Measurements from ENCODE around the gene FEN1. TPM values are rescaled to one million over a fixed set of nuclear protein-coding genes. Genes with fewer than 3 reads are reported as not detected.
A peak's percentile ranks its signal among the peaks of the same experiment; 100 is the strongest.

Gene FEN1
- total and polyA plus RNA-seq, 2 donors from 2014 or later, result 8.5 to 8.8 TPM

- intact Hi-C loops (cut with DNase I), result no loop called here
- peak in 1 of 5 donors; percentile 52 for DNase-seq
Measured at GRCh38 chr11:61841636-61842527, 49.2 kb downstream of the FEN1 start.

GRCh38 chr11:61842528-61842820, 49.8 kb downstream of the FEN1 start:
- peaks cover 0 to 13% (median 9%) of the 10 kb centered on the region in 3 donors for H3K36me3 ChIP-seq (ENCODE audit: control insufficient read depth in 2 of 3, insufficient read depth in 3 of 3, low read length in 3 of 3)

More at GRCh38 chr11:61841636-61842527, 49.2 kb downstream of the FEN1 start:
- Histone ChIP-seq H3K9me3 (ENCODE audit: control insufficient read depth in 2 of 3, insufficient read depth in 1 of 3, low read length in 3 of 3) (no peaks in the 10 kb centered on the region), H3K9ac (ENCODE audit: low read length in 3 of 3) (no peak overlapping the region), H3K27ac (ENCODE audit: low read depth in 2 of 2, low read length in 2 of 2) (no peak overlapping the region), H3K4me3 (ENCODE audit: low read length in 3 of 3) (no peak overlapping the region), H3K27me3 (ENCODE audit: control insufficient read depth, insufficient read depth, low read length) (no peaks in the 10 kb centered on the region), H3K4me1 (ENCODE audit: control insufficient read depth in 2 of 3, insufficient read depth in 2 of 3, low read depth in 1 of 3, low read length in 3 of 3) (peaks cover 0 to 3% (median 0%) of the 10 kb centered on the region in 3 donors), H3K36me3 (ENCODE audit: control insufficient read depth in 2 of 3, insufficient read depth in 3 of 3, low read length in 3 of 3) (peaks cover 0 to 13% (median 6%) of the 10 kb centered on the region in 3 donors)
- FAIRE-seq, result no peak
- TF ChIP-seq CTCF (IDR thresholded peaks at IDR 0.05; ENCODE audit: borderline replicate concordance, extremely low read depth, insufficient read depth), result no peak

GRCh38 chr11:61844909-61845565, 52.3 kb downstream of the FEN1 start:
- H3K4me3 ChIP-seq (ENCODE audit: low read length in 3 of 3), result no peak overlapping the region
- H3K9me3 ChIP-seq (ENCODE audit: control insufficient read depth in 2 of 3, insufficient read depth in 1 of 3, low read length in 3 of 3), result no peaks in the 10 kb centered on the region
- peaks cover 0 to 3% (median 0%) of the 10 kb centered on the region in 3 donors for H3K4me1 ChIP-seq (ENCODE audit: control insufficient read depth in 2 of 3, insufficient read depth in 2 of 3, low read depth in 1 of 3, low read length in 3 of 3)
- FAIRE-seq, result no peak
- DNase-seq, result no peak
- intact Hi-C loops (cut with DNase I), result no loop called here
- peaks cover 2 to 13% (median 10%) of the 10 kb centered on the region in 3 donors for H3K36me3 ChIP-seq (ENCODE audit: control insufficient read depth in 2 of 3, insufficient read depth in 3 of 3, low read length in 3 of 3)
- no peak overlapping the region for H3K9ac ChIP-seq (ENCODE audit: low read length in 3 of 3)
- no peak for TF ChIP-seq CTCF (IDR thresholded peaks at IDR 0.05; ENCODE audit: borderline replicate concordance, extremely low read depth, insufficient read depth)
- no peaks in the 10 kb centered on the region for H3K27me3 ChIP-seq (ENCODE audit: control insufficient read depth, insufficient read depth, low read length)
- no peak overlapping the region for H3K27ac ChIP-seq (ENCODE audit: low read depth in 2 of 2, low read length in 2 of 2)

More at GRCh38 chr11:61842528-61842820, 49.8 kb downstream of the FEN1 start:
- no peak overlapping the region for H3K27ac ChIP-seq (ENCODE audit: low read depth in 2 of 2, low read length in 2 of 2)
- H3K4me3 ChIP-seq (ENCODE audit: low read length in 3 of 3), result no peak overlapping the region
- peaks cover 0 to 3% (median 0%) of the 10 kb centered on the region in 3 donors for H3K4me1 ChIP-seq (ENCODE audit: control insufficient read depth in 2 of 3, insufficient read depth in 2 of 3, low read depth in 1 of 3, low read length in 3 of 3)
- H3K9me3 ChIP-seq (ENCODE audit: control insufficient read depth in 2 of 3, insufficient read depth in 1 of 3, low read length in 3 of 3), result no peaks in the 10 kb centered on the region
- FAIRE-seq (no peak), DNase-seq (peak in 1 of 5 donors; percentile 55)
- intact Hi-C loops (cut with DNase I), result no loop called here
- H3K9ac ChIP-seq (ENCODE audit: low read length in 3 of 3), result no peak overlapping the region
- no peaks in the 10 kb centered on the region for H3K27me3 ChIP-seq (ENCODE audit: control insufficient read depth, insufficient read depth, low read length)
- no peak for TF ChIP-seq CTCF (IDR thresholded peaks at IDR 0.05; ENCODE audit: borderline replicate concordance, extremely low read depth, insufficient read depth)

Measured in kidney (tissue), 14 donors.